Skeletal muscle tissue (tissue), 4 donors: ENCODE measurements around the gene DENND6B. TPM values are rescaled to one million over a fixed set of nuclear protein-coding genes. Genes with fewer than 3 reads are reported as not detected.

Source experiments
- H3K27ac ChIP-seq: one replicate; pipeline ENCODE4 v1.7.0; 2013; ENCODE audit warnings: mild to moderate bottlenecking, low read depth, low read length, inconsistent platforms
- H3K27me3 ChIP-seq, 3 donors: one replicate each; pipeline ENCODE4 v1.7.0; 2013; ENCODE audit warnings: low read length in 3 of 3; ENCODE audit not compliant: control insufficient read depth in 3 of 3, insufficient read depth in 3 of 3
- H3K36me3 ChIP-seq, 3 donors: one replicate each; pipeline ENCODE4 v1.7.0; 2013; ENCODE audit warnings: low read length in 3 of 3; ENCODE audit not compliant: control insufficient read depth in 3 of 3, insufficient read depth in 3 of 3
- H3K4me1 ChIP-seq, 3 donors: one replicate each; pipeline ENCODE4 v1.7.0; 2013; ENCODE audit warnings: low read length in 3 of 3, mild to moderate bottlenecking in 3 of 3; ENCODE audit not compliant: control insufficient read depth in 3 of 3, insufficient read depth in 3 of 3
- H3K4me3 ChIP-seq, 3 donors: one replicate each; pipeline ENCODE4 v1.7.0; 2013; ENCODE audit warnings: low read length in 3 of 3
- H3K9ac ChIP-seq, 3 donors: one replicate each; pipeline ENCODE4 v1.7.0; 2013; ENCODE audit warnings: low read length in 3 of 3, mild to moderate bottlenecking in 3 of 3, moderate library complexity in 2 of 3, low read depth in 1 of 3
- H3K9me3 ChIP-seq, 3 donors: one replicate each; pipeline ENCODE4 v1.7.0; 2013; ENCODE audit warnings: low read length in 3 of 3; ENCODE audit not compliant: control insufficient read depth in 3 of 3
- total RNA-seq: library from RNA; depleted of rRNA; stranded (reverse); fragments of >200 nt; gene quantifications from one replicate; pipeline ENCODE4 v1.2.3, GENCODE V29; 2014
- donor health status: Osteomylitis.

DENND6B gene
- total RNA-seq, 1 donor from 2014 or later: 1.0 TPM

- Histone ChIP-seq H3K4me3 (no peak overlapping the region), H3K9me3 (no peaks in the 10 kb centered on the region), H3K36me3 (no peaks in the 10 kb centered on the region), H3K27ac (no peak overlapping the region), H3K27me3 (no peaks in the 10 kb centered on the region), H3K9ac (no peak overlapping the region), H3K4me1 (peaks cover 2 to 9% (median 5%) of the 10 kb centered on the region in 3 donors)
Measured at GRCh38 chr22:50317178-50317577, 9.6 kb downstream of the DENND6B start.

- Histone ChIP-seq H3K27ac (no peak overlapping the region), H3K4me3 (no peak overlapping the region), H3K9me3 (no peaks in the 10 kb centered on the region), H3K27me3 (no peaks in the 10 kb centered on the region), H3K9ac (no peak overlapping the region), H3K4me1 (peaks cover 2 to 9% (median 5%) of the 10 kb centered on the region in 3 donors), H3K36me3 (no peaks in the 10 kb centered on the region)
Measured at GRCh38 chr22:50316114-50317065, 10.4 kb downstream of the DENND6B start.

- Histone ChIP-seq H3K4me1 (peaks cover 2 to 9% (median 5%) of the 10 kb centered on the region in 3 donors), H3K27me3 (no peaks in the 10 kb centered on the region), H3K9me3 (no peaks in the 10 kb centered on the region), H3K4me3 (no peak overlapping the region), H3K27ac (no peak overlapping the region), H3K36me3 (no peaks in the 10 kb centered on the region), H3K9ac (no peak overlapping the region)
Measured at GRCh38 chr22:50315289-50316113, 11.3 kb downstream of the DENND6B start.

GRCh38 chr22:50314455-50315288, 12.1 kb downstream of the DENND6B start:
- Histone ChIP-seq H3K4me3 (no peak overlapping the region), H3K27ac (no peak overlapping the region), H3K36me3 (no peaks in the 10 kb centered on the region), H3K9me3 (no peaks in the 10 kb centered on the region), H3K27me3 (no peaks in the 10 kb centered on the region), H3K4me1 (peaks cover 2 to 9% (median 5%) of the 10 kb centered on the region in 3 donors), H3K9ac (no peak overlapping the region)

GRCh38 chr22:50314081-50314454, 12.7 kb downstream of the DENND6B start:
- H3K9me3 ChIP-seq: no peaks in the 10 kb centered on the region
- H3K27me3 ChIP-seq: no peaks in the 10 kb centered on the region
- H3K9ac ChIP-seq: no peak overlapping the region
- peaks cover 4 to 11% (median 6%) of the 10 kb centered on the region in 3 donors for H3K4me1 ChIP-seq
- H3K4me3 ChIP-seq: no peak overlapping the region
- H3K36me3 ChIP-seq: no peaks in the 10 kb centered on the region
- H3K27ac ChIP-seq: no peak overlapping the region

- Histone ChIP-seq H3K4me3 (no peak overlapping the region), H3K27ac (no peak overlapping the region), H3K9me3 (no peaks in the 10 kb centered on the region), H3K27me3 (no peaks in the 10 kb centered on the region), H3K9ac (no peak overlapping the region), H3K4me1 (peaks cover 9 to 15% (median 10%) of the 10 kb centered on the region in 3 donors), H3K36me3 (no peaks in the 10 kb centered on the region)
Measured at GRCh38 chr22:50313600-50313999, 13.2 kb downstream of the DENND6B start.

- no peaks in the 10 kb centered on the region for H3K27me3 ChIP-seq
Measured at GRCh38 chr22:50313021-50313420, 13.8 kb downstream of the DENND6B start.

GRCh38 chr22:50312371-50312770, 14.4 kb downstream of the DENND6B start:
- Histone ChIP-seq H3K27me3 (no peaks in the 10 kb centered on the region), H3K9me3 (no peaks in the 10 kb centered on the region), H3K4me3 (no peak overlapping the region), H3K36me3 (no peaks in the 10 kb centered on the region), H3K4me1 (peaks cover 16 to 22% (median 17%) of the 10 kb centered on the region in 3 donors), H3K27ac (no peak overlapping the region), H3K9ac (no peak overlapping the region)

More at GRCh38 chr22:50313021-50313420, 13.8 kb downstream of the DENND6B start:
- Histone ChIP-seq H3K27ac (no peak overlapping the region), H3K4me1 (peaks cover 14 to 20% (median 15%) of the 10 kb centered on the region in 3 donors), H3K9ac (no peak overlapping the region), H3K36me3 (no peaks in the 10 kb centered on the region), H3K4me3 (no peak overlapping the region), H3K9me3 (no peaks in the 10 kb centered on the region)

GRCh38 chr22:50311606-50312351, 15.0 kb downstream of the DENND6B start:
- Histone ChIP-seq H3K4me3 (no peak overlapping the region), H3K9ac (no peak overlapping the region), H3K4me1 (peaks cover 16 to 22% (median 19%) of the 10 kb centered on the region in 3 donors), H3K9me3 (no peaks in the 10 kb centered on the region), H3K36me3 (no peaks in the 10 kb centered on the region), H3K27ac (no peak overlapping the region), H3K27me3 (no peaks in the 10 kb centered on the region)
